Measurements from ENCODE around the gene CPNE9. TPM values are rescaled to one million over a fixed set of nuclear protein-coding genes. Genes with fewer than 3 reads are reported as not detected.

Gene CPNE9
- total and polyA plus RNA-seq, 2 of the 13 experiments (the other 11 are each of a cell fraction or from before 2014, with no cell fraction given), result 0.20 TPM; not detected in 1

DNA sequence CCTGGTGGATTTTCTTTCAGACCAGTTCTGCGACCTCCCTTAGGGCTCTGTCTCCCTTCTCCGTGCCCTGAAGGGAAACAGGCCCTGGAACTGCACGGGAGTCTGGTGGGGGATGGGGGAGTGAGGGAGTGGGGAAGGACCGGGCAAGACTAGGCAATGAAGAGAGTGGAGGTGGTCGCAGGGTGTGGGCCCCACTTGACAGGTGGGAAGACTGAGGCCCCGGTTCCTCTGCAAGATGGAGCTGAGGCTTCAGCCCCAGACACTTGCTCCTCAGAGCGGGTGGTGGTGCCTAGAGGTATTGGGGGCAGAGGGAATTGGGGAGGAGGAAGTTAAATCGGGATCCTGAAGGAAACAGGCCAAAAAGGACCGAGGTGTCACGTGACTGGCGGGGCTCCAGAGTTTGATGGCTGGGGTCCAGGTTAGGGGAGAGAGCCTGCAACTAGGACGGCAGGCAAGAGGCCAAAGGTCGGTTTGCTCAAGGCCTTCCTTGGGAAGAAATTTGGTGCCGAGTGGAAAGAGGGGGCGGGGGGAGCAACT is 66.7 kb downstream of the CPNE9 start (continued):
- TF ChIP-seq PHF21A (CRISPR knock-in tag; IDR thresholded peaks at IDR 0.05), result 0 out of 2 replicates have a peak, but pooled peaks have one; percentile 39
- no peak for TF ChIP-seq FOXO1 (CRISPR knock-in tag; IDR thresholded peaks at IDR 0.05)
- TF ChIP-seq ZNF546 (CRISPR knock-in tag; conservative IDR thresholded peaks at IDR 0.05), result no peak
- no peak for TF ChIP-seq PAX8 (CRISPR knock-in tag; IDR thresholded peaks at IDR 0.05; ENCODE audit: borderline replicate concordance)
- no peak for TF ChIP-seq MTF2 (CRISPR knock-in tag; IDR thresholded peaks at IDR 0.05; ENCODE audit: borderline replicate concordance)
- TF ChIP-seq, protein P1, sequence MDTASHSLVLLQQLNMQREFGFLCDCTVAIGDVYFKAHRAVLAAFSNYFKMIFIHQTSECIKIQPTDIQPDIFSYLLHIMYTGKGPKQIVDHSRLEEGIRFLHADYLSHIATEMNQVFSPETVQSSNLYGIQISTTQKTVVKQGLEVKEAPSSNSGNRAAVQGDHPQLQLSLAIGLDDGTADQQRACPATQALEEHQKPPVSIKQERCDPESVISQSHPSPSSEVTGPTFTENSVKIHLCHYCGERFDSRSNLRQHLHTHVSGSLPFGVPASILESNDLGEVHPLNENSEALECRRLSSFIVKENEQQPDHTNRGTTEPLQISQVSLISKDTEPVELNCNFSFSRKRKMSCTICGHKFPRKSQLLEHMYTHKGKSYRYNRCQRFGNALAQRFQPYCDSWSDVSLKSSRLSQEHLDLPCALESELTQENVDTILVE (CRISPR knock-in tag; IDR thresholded peaks at IDR 0.05), result no peak
- TF ChIP-seq GATAD2A (CRISPR knock-in tag; IDR thresholded peaks at IDR 0.05), result 0 out of 2 replicates have a peak, but pooled peaks have one; percentile 26
- no peak for TF ChIP-seq PAF1 (CRISPR knock-in tag; IDR thresholded peaks at IDR 0.05)
- no peak for TF ChIP-seq ZNF792 (CRISPR knock-in tag; IDR thresholded peaks at IDR 0.05)
- no peak for TF ChIP-seq HCFC1 (IDR thresholded peaks at IDR 0.05; ENCODE audit: low read depth, low read length)
- TF ChIP-seq MAZ (IDR thresholded peaks at IDR 0.05; ENCODE audit: borderline replicate concordance, low read depth, low read length), result no peak
- 0 out of 2 replicates have a peak, but pooled peaks have one; percentile 44 for TF ChIP-seq MAZ (CRISPR knock-in tag; IDR thresholded peaks at IDR 0.05; ENCODE audit: low read depth)
- TF ChIP-seq NFRKB (IDR thresholded peaks at IDR 0.05), result no peak
- TF ChIP-seq USF2 (IDR thresholded peaks at IDR 0.05; ENCODE audit: low read depth, low read length), result peak; percentile 94
- peak; percentile 92; the same call in 1 of the 2 replicates for TF ChIP-seq USF2 (CRISPR knock-in tag; IDR thresholded peaks at IDR 0.05; ENCODE audit: borderline replicate concordance)
- TF ChIP-seq CREB1 (IDR thresholded peaks at IDR 0.05), result no peak
- no peak for TF ChIP-seq CREB1 (CRISPR knock-in tag; IDR thresholded peaks at IDR 0.05)
- 0 out of 2 replicates have a peak, but pooled peaks have one; percentile 4 for TF ChIP-seq TFDP2 (CRISPR knock-in tag; IDR thresholded peaks at IDR 0.05)
- no peak for TF ChIP-seq SMAD9 (CRISPR knock-in tag; IDR thresholded peaks at IDR 0.05)
- TF ChIP-seq FOXA1 (IDR thresholded peaks at IDR 0.05), result no peak
- TF ChIP-seq FOXA1 (CRISPR knock-in tag; IDR thresholded peaks at IDR 0.05), result no peak
- TF ChIP-seq REL (CRISPR knock-in tag; conservative IDR thresholded peaks at IDR 0.05), result no peak
- TF ChIP-seq SNAPC2 (CRISPR knock-in tag; IDR thresholded peaks at IDR 0.05), result no peak
- no peak for TF ChIP-seq ZFP36 (IDR thresholded peaks at IDR 0.05; ENCODE audit: borderline replicate concordance, low read depth, low read length, partially characterized antibody)
- TF ChIP-seq ZNF644 (CRISPR knock-in tag; IDR thresholded peaks at IDR 0.05; ENCODE audit: low read depth), result no peak
- TF ChIP-seq BCLAF1 (IDR thresholded peaks at IDR 0.05), result no peak
- 0 out of 2 replicates have a peak, but pooled peaks have one; percentile 31 for TF ChIP-seq ZNF224 (CRISPR knock-in tag; IDR thresholded peaks at IDR 0.05)
- 0 out of 2 replicates have a peak, but pooled peaks have one; percentile 2 for TF ChIP-seq ZNF124 (CRISPR knock-in tag; IDR thresholded peaks at IDR 0.05)

All from HepG2 (cell line).